ENCODE data around the gene CCDC186. TPM values are rescaled to one million over a fixed set of nuclear protein-coding genes. Genes with fewer than 3 reads are reported as not detected.
"Not testable (repeated sequence)": the region's sequence is repeated elsewhere in the genome, so short reads cannot be mapped to it uniquely, and the experiment has no call there.

The CCDC186 gene
- total RNA-seq, 1 experiment from 2014 or later = 17.1 TPM

DNA sequence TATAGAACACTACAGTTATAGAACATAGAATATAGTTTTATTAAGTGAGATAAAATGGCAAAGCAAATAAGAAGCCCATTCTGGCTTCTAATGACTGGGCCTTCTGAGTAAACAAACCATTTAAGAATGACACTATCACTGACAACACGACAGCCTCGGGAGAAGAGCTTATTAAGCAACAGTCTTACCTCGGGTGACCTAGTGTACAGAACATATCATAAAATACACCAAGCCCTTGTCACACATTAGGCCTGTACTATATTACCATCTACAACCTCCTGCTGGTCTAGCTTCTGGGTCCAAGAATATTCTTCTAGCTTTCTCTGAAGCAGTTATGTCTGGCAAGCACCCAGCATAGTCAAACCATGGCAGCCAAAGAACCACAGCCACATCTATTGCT is 32.0 kb downstream of the CCDC186 start:
- TF ChIP-seq ATF3 (IDR thresholded peaks at IDR 0.05) (no peak), ELF1 (IDR thresholded peaks at IDR 0.05; ENCODE audit: borderline replicate concordance, low read depth) (no peak), ZFX (IDR thresholded peaks at IDR 0.05) (no peak), POLR2A (IDR thresholded peaks at IDR 0.05; ENCODE audit: borderline replicate concordance, extremely low read depth, insufficient read depth, insufficient read length) (no peak), EGR1 (IDR thresholded peaks at IDR 0.05; ENCODE audit: low read depth) (no peak), FOSL1 (IDR thresholded peaks at IDR 0.05; ENCODE audit: low read depth) (no peak), RAD21 (IDR thresholded peaks at IDR 0.05; ENCODE audit: low read depth) (no peak), ZNF274 (IDR thresholded peaks at IDR 0.05; ENCODE audit: low read depth, low read length) (no peak), REST (IDR thresholded peaks at IDR 0.05; ENCODE audit: low read depth) (no peak), EZH2 (IDR thresholded peaks at IDR 0.05) (no peak), CTCF (IDR thresholded peaks at IDR 0.05 in 2 of 3, conservative IDR thresholded peaks at IDR 0.05 in 1 of 3; ENCODE audit: borderline replicate concordance in 1 of 3, insufficient read depth in 1 of 3, low read depth in 2 of 3, low read length in 2 of 3) (no peak)
- TF ChIP-seq, protein P1, sequence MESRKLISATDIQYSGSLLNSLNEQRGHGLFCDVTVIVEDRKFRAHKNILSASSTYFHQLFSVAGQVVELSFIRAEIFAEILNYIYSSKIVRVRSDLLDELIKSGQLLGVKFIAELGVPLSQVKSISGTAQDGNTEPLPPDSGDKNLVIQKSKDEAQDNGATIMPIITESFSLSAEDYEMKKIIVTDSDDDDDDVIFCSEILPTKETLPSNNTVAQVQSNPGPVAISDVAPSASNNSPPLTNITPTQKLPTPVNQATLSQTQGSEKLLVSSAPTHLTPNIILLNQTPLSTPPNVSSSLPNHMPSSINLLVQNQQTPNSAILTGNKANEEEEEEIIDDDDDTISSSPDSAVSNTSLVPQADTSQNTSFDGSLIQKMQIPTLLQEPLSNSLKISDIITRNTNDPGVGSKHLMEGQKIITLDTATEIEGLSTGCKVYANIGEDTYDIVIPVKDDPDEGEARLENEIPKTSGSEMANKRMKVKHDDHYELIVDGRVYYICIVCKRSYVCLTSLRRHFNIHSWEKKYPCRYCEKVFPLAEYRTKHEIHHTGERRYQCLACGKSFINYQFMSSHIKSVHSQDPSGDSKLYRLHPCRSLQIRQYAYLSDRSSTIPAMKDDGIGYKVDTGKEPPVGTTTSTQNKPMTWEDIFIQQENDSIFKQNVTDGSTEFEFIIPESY (IDR thresholded peaks at IDR 0.05; ENCODE audit: extremely low read depth, insufficient replicate concordance, low read length) = no peak
- H3K27ac ChIP-seq (ENCODE audit: low read depth, low read length) = no peak overlapping the region
- H3K4me3 ChIP-seq (replicated peaks in 1 of 2; ENCODE audit: low read depth in 1 of 2, low read length in 2 of 2) = no peak overlapping the region
- H3K36me3 ChIP-seq (ENCODE audit: control insufficient read depth in 1 of 2, insufficient read depth in 2 of 2, low read length in 2 of 2) = no peaks in the 10 kb centered on the region
- BruUV-seq (replicated peaks) = no TSS peak
- no peaks in the 10 kb centered on the region for H3K9me2 ChIP-seq (ENCODE audit: insufficient read depth)
- intact Hi-C loops (cut with micrococcal nuclease) = no loop called here
- no peak overlapping the region for H2AFZ ChIP-seq (ENCODE audit: low read depth, low read length, poor library complexity, severe bottlenecking)
- no peaks in the 10 kb centered on the region for H3K9me3 ChIP-seq (ENCODE audit: control insufficient read depth in 1 of 2, insufficient read depth in 1 of 2, low read depth in 1 of 2, low read length in 2 of 2)
- no peak for ATAC-seq
- CTCF ChIA-PET = no interaction called here
- H3K79me2 ChIP-seq (ENCODE audit: insufficient read depth, low read length) = no peaks in the 10 kb centered on the region
- no peak overlapping the region for H3K9ac ChIP-seq (ENCODE audit: low read length)
- DNase-seq (ENCODE audit: low read depth, low spot score) = no peak
- no peaks in the 10 kb centered on the region for H4K20me1 ChIP-seq (ENCODE audit: insufficient read depth)
- H3K4me1 ChIP-seq (ENCODE audit: control insufficient read depth in 1 of 2, insufficient read depth in 2 of 2, low read length in 2 of 2) = no peaks in the 10 kb centered on the region
- RAD21 ChIA-PET (ENCODE audit: low non-redundant PET in 1 of 2, low total read pairs in 2 of 2, uncharacterized antibody in 2 of 2, unreplicated experiment in 2 of 2) = no interaction called here
- H3K27me3 ChIP-seq (ENCODE audit: insufficient read depth, low read length) = no peaks in the 10 kb centered on the region
- H3K4me2 ChIP-seq (ENCODE audit: low read length) = no peak overlapping the region
- POLR2A ChIA-PET = no interaction called here

- H3K79me2 ChIP-seq (ENCODE audit: insufficient read depth, low read length); BruUV-seq (replicated peaks); H3K27ac ChIP-seq (ENCODE audit: low read depth, low read length); RAD21 ChIA-PET (ENCODE audit: low non-redundant PET in 1 of 2, low total read pairs in 2 of 2, uncharacterized antibody in 2 of 2, unreplicated experiment in 2 of 2); H4K20me1 ChIP-seq (ENCODE audit: insufficient read depth); H3K4me1 ChIP-seq (ENCODE audit: control insufficient read depth in 1 of 2, insufficient read depth in 2 of 2, low read length in 2 of 2); H3K9me2 ChIP-seq (ENCODE audit: insufficient read depth); H3K4me2 ChIP-seq (ENCODE audit: low read length); intact Hi-C loops (cut with micrococcal nuclease); H3K9ac ChIP-seq (ENCODE audit: low read length); ATAC-seq; H3K4me3 ChIP-seq (replicated peaks in 1 of 2; ENCODE audit: low read depth in 1 of 2, low read length in 2 of 2); DNase-seq (ENCODE audit: low read depth, low spot score); H3K27me3 ChIP-seq (ENCODE audit: insufficient read depth, low read length); CTCF ChIA-PET; H2AFZ ChIP-seq (ENCODE audit: low read depth, low read length, poor library complexity, severe bottlenecking); H3K36me3 ChIP-seq (ENCODE audit: control insufficient read depth in 1 of 2, insufficient read depth in 2 of 2, low read length in 2 of 2); H3K9me3 ChIP-seq (ENCODE audit: control insufficient read depth in 1 of 2, insufficient read depth in 1 of 2, low read depth in 1 of 2, low read length in 2 of 2): not testable (repeated sequence)
- POLR2A ChIA-PET = interaction anchor here (1.2 kb wide), 1 partner anchor 1583 kb away, joined by 3 read pairs; no protein-coding TSS in a partner anchor
Observed at GRCh38 chr10:114140827-114141226, 33.2 kb downstream of the CCDC186 start.
